A549 treated with GW870086 at 1 μM for 4 hours (cell line): ENCODE data around the gene MYBPC1. TPM values are rescaled to one million over a fixed set of nuclear protein-coding genes. Genes with fewer than 3 reads are reported as not detected.

Experiments
- total RNA-seq: library from RNA; stranded (reverse); fragments of 200-300 nt; extraction: Qiagen RNA extraction; gene quantifications from 5 replicates; pipeline ENCODE4 v1.2.3, GENCODE V29; 2022; ENCODE audit warnings: low read depth

Gene MYBPC1
- total RNA-seq: not detected in 5 replicates

GRCh38 chr12:101594700-101595099 lies at the start of gene MYBPC1:
Gene MYBPC1 (plus strand): TSS chr12:101594971. CDS start chr12:101595071, 100 bp downstream.

GRCh38 chr12:101697197-101697929 lies 102.6 kb downstream of the MYBPC1 start, which contains the start of gene CHPT1:
Gene CHPT1 (plus strand): TSS chr12:101697640. CDS start chr12:101697862, 222 bp downstream.

Other genes with a start within 250 kb of the MYBPC1 start
- gene ARL1, start 187.2 kb upstream of the MYBPC1 start, total RNA-seq: 54.1 to 69.5 TPM (median 64.2 TPM) in 5 replicates
- not detected in 5 replicates for gene SPIC, start 119.6 kb upstream of the MYBPC1 start, total RNA-seq
- gene CHPT1, start 102.7 kb downstream of the MYBPC1 start, total RNA-seq: 46.7 to 76.7 TPM (median 70.8 TPM) in 5 replicates
- 0.17 to 0.18 TPM in 2 of 5 replicates, not detected in the others for gene SYCP3, start 144.5 kb downstream of the MYBPC1 start, total RNA-seq
- 9.6 to 14.9 TPM (median 13.5 TPM) in 5 replicates for gene GNPTAB, start 236.0 kb downstream of the MYBPC1 start, total RNA-seq